ENCODE results near the gene CCDC198.

The CCDC198 gene

GRCh38 chr14:57493467-57494181 lies at the start of gene CCDC198:
Gene CCDC198 (minus strand): TSS chr14:57493857. CDS start chr14:57493715, 142 bp downstream.
- DNase-seq (ENCODE audit: low read depth), result no peak

GRCh38 chr14:57533214-57533613 lies 39.6 kb upstream of the CCDC198 start:
- no peak overlapping the region for H3K4me3 ChIP-seq (ENCODE audit: low read depth, low read length)
- TF ChIP-seq, protein P1, sequence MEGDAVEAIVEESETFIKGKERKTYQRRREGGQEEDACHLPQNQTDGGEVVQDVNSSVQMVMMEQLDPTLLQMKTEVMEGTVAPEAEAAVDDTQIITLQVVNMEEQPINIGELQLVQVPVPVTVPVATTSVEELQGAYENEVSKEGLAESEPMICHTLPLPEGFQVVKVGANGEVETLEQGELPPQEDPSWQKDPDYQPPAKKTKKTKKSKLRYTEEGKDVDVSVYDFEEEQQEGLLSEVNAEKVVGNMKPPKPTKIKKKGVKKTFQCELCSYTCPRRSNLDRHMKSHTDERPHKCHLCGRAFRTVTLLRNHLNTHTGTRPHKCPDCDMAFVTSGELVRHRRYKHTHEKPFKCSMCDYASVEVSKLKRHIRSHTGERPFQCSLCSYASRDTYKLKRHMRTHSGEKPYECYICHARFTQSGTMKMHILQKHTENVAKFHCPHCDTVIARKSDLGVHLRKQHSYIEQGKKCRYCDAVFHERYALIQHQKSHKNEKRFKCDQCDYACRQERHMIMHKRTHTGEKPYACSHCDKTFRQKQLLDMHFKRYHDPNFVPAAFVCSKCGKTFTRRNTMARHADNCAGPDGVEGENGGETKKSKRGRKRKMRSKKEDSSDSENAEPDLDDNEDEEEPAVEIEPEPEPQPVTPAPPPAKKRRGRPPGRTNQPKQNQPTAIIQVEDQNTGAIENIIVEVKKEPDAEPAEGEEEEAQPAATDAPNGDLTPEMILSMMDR (IDR thresholded peaks at IDR 0.05; ENCODE audit: control insufficient read depth, extremely low read depth, insufficient read depth), result peak; percentile 71
- peak; percentile 41 for DNase-seq (ENCODE audit: low read depth)

More at GRCh38 chr14:57493467-57494181, at the start of gene CCDC198:
- no peak within 1 kb of the TSS for H3K4me3 ChIP-seq (ENCODE audit: low read depth, low read length)
- TF ChIP-seq, protein P1 (IDR thresholded peaks at IDR 0.05; ENCODE audit: control insufficient read depth, extremely low read depth, insufficient read depth), result no peak

- DNase-seq (ENCODE audit: low read depth), result no peak
Measured at GRCh38 chr14:57530571-57530970, 36.9 kb upstream of the CCDC198 start.

DNA sequence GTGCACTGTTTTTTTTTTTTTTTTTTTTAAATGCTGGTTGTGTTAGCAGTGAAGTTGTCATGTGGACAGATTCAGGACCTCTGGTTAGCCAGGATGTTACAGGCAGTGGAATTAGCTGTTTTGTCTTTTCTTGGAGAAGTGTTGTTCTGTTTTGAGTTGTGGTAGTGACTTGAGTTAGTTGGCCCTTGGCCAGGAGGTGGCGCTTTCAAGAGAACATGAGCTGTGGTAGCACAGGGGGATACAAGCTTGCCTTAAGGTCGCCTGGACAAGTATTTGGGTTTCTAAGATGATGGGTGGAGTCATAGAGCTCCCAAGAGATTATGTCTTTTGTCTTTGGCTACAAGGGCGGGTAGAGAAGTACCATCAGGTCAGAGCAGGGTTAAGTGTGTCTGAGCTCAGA lies 33.3 kb upstream of the CCDC198 start:
- H3K4me3 ChIP-seq (ENCODE audit: low read depth, low read length), result no peak overlapping the region
- TF ChIP-seq, protein P1 (IDR thresholded peaks at IDR 0.05; ENCODE audit: control insufficient read depth, extremely low read depth, insufficient read depth), result no peak
- no peak for DNase-seq (ENCODE audit: low read depth)

More at GRCh38 chr14:57530571-57530970, 36.9 kb upstream of the CCDC198 start:
- TF ChIP-seq, protein P1 (IDR thresholded peaks at IDR 0.05; ENCODE audit: control insufficient read depth, extremely low read depth, insufficient read depth), result no peak
- H3K4me3 ChIP-seq (ENCODE audit: low read depth, low read length), result no peak overlapping the region

GRCh38 chr14:57519043-57519442 lies 25.4 kb upstream of the CCDC198 start:
- H3K4me3 ChIP-seq (ENCODE audit: low read depth, low read length), result no peak overlapping the region
- TF ChIP-seq, protein P1 (IDR thresholded peaks at IDR 0.05; ENCODE audit: control insufficient read depth, extremely low read depth, insufficient read depth), result no peak
- no peak for DNase-seq (ENCODE audit: low read depth)

GRCh38 chr14:57512220-57512619 lies 18.6 kb upstream of the CCDC198 start:
- no peak for DNase-seq (ENCODE audit: low read depth)
- TF ChIP-seq, protein P1 (IDR thresholded peaks at IDR 0.05; ENCODE audit: control insufficient read depth, extremely low read depth, insufficient read depth), result no peak
- H3K4me3 ChIP-seq (ENCODE audit: low read depth, low read length), result no peak overlapping the region

DNA sequence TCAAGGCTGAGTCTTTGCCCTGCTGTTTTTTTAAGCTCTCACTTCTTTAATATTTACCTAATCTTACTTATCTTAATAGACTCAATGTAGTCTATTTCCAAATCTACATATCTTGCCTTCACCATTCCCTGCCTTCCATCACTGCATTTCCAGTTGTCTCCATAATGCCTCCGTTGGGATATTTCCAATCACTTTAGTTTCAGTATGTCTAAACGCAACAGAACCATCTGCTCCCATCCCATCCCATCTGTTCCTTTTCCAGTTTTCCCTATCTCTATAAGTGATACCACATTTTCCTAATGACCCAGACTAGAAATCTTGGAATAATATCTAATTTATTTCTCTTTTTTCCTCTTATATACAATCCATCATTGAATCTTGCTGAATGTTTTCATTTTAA lies 15.1 kb upstream of the CCDC198 start:
- TF ChIP-seq, protein P1 (IDR thresholded peaks at IDR 0.05; ENCODE audit: control insufficient read depth, extremely low read depth, insufficient read depth), result no peak
- no peak overlapping the region for H3K4me3 ChIP-seq (ENCODE audit: low read depth, low read length)
- no peak for DNase-seq (ENCODE audit: low read depth)
